Activated CD8-positive, alpha-beta T cell treated with anti-CD3 and anti-CD28 coated beads for 36 hours (primary cell): ENCODE results near the gene CAMK2N1. TPM values are rescaled to one million over a fixed set of nuclear protein-coding genes. Genes with fewer than 3 reads are reported as not detected.

ENCODE experiments used
- ATAC-seq: fragments of 200-7000 bp; cut with Tn5 transposase; one replicate; pipeline ENCODE4 v1.10.0; 2021; ENCODE audit warnings: mild to moderate bottlenecking, moderate library complexity
- CTCF ChIA-PET: fragments of 350-600 bp; sonication (Branson Sonifier 250); formaldehyde crosslinking; loops from one replicate; lab custom pipeline; 2021; ENCODE audit warnings: antibody characterized with exemption; lab: Charles Lee
- POLR2A ChIA-PET: fragments of 350-600 bp; sonication (Branson Sonifier 250); formaldehyde crosslinking; loops from one replicate; lab custom pipeline; 2021; ENCODE audit warnings: antibody characterized with exemption; lab: Charles Lee
- DNase-seq: peaks from one replicate; pipeline ENCODE4 v3.0.0-alpha.2; 2020
- H3K27ac Mint-ChIP-seq: one replicate; pipeline ENCODE4 v1.8.0; 2021; ENCODE audit warnings: mild to moderate bottlenecking, mixed read lengths
- H3K27me3 Mint-ChIP-seq: one replicate; pipeline ENCODE4 v1.8.0; 2021; ENCODE audit warnings: mixed read lengths
- H3K36me3 Mint-ChIP-seq: one replicate; pipeline ENCODE4 v1.8.0; 2021; ENCODE audit warnings: low read depth, mixed read lengths
- H3K4me1 Mint-ChIP-seq: one replicate; pipeline ENCODE4 v1.8.0; 2021; ENCODE audit warnings: low read depth, mixed read lengths
- H3K4me3 Mint-ChIP-seq: one replicate; pipeline ENCODE4 v1.8.0; 2021; ENCODE audit warnings: mild to moderate bottlenecking, moderate library complexity, mixed read lengths
- H3K9me3 Mint-ChIP-seq: one replicate; pipeline ENCODE4 v1.8.0; 2021; ENCODE audit warnings: mixed read lengths
- intact Hi-C: fragments of 100-400 bp; cut with micrococcal nuclease; formaldehyde crosslinking; loops from one replicate; pipeline ENCODE4 v1.10.0; 2022
- total RNA-seq, 2 experiments: library from RNA; stranded (reverse); gene quantifications; one replicate each; pipeline ENCODE4 v1.2.3, GENCODE V29; 2021
- TF ChIP-seq, protein P1 (sequence below): fragments of 200-600 bp; IDR thresholded peaks from one replicate; pipeline ENCODE4 v1.8.0; 2022; ENCODE audit warnings: antibody characterized with exemption, mild to moderate bottlenecking

Gene CAMK2N1
- total RNA-seq, 2 experiments from 2014 or later: 0.67 to 0.86 TPM

- Mint-ChIP-seq H3K27me3 (peaks cover 64% of the 10 kb centered on the region), H3K36me3 (no peaks in the 10 kb centered on the region), H3K4me1 (peaks cover 2% of the 10 kb centered on the region), H3K27ac (no peak overlapping the region), H3K9me3 (no peaks in the 10 kb centered on the region), H3K4me3 (no peak overlapping the region)
- ChIA-PET POLR2A (interaction anchor here (0.6 kb wide), 1 partner anchor 11 kb away, joined by 3 read pairs; no protein-coding TSS in a partner anchor), CTCF (interaction anchor here (0.9 kb wide), 1 partner anchor 8 kb away, joined by 3 read pairs; no protein-coding TSS in a partner anchor)
- ATAC-seq (no peak), DNase-seq (no peak)
- intact Hi-C loops: no loop called here
- TF ChIP-seq, protein P1, sequence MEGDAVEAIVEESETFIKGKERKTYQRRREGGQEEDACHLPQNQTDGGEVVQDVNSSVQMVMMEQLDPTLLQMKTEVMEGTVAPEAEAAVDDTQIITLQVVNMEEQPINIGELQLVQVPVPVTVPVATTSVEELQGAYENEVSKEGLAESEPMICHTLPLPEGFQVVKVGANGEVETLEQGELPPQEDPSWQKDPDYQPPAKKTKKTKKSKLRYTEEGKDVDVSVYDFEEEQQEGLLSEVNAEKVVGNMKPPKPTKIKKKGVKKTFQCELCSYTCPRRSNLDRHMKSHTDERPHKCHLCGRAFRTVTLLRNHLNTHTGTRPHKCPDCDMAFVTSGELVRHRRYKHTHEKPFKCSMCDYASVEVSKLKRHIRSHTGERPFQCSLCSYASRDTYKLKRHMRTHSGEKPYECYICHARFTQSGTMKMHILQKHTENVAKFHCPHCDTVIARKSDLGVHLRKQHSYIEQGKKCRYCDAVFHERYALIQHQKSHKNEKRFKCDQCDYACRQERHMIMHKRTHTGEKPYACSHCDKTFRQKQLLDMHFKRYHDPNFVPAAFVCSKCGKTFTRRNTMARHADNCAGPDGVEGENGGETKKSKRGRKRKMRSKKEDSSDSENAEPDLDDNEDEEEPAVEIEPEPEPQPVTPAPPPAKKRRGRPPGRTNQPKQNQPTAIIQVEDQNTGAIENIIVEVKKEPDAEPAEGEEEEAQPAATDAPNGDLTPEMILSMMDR: no peak
Observed at GRCh38 chr1:20476265-20477038, 9.6 kb downstream of the CAMK2N1 start.

DNA sequence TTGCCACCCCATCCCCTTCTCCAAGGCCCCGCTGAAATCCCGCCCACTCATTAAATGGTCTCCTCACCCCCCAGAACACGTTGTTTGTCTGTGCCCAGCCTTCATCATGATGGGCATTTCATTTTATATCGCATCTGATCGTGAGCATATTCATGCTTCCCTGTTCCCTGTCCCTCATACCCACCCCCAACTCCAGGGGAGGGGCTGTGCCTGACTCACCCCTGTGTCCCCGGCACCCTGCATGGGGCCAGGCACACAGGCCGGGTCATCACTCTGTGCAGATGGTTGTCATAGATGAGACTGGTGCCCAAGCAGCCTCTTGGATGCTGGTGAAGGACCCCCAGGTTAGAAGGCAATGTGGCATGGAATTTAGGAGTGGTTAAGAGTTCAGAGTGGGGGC is 11.0 kb downstream of the CAMK2N1 start:
- ATAC-seq (no peak), DNase-seq (no peak)
- CTCF ChIA-PET: no interaction called here
- H3K4me3 Mint-ChIP-seq: no peak overlapping the region
- H3K9me3 Mint-ChIP-seq: no peaks in the 10 kb centered on the region
- TF ChIP-seq, protein P1: no peak
- intact Hi-C loops: no loop called here
- POLR2A ChIA-PET: no interaction called here
- no peak overlapping the region for H3K27ac Mint-ChIP-seq
- H3K4me1 Mint-ChIP-seq: peaks cover 2% of the 10 kb centered on the region
- no peaks in the 10 kb centered on the region for H3K36me3 Mint-ChIP-seq
- H3K27me3 Mint-ChIP-seq: peaks cover 58% of the 10 kb centered on the region

GRCh38 chr1:20474333-20474975 is 11.6 kb downstream of the CAMK2N1 start:
- Mint-ChIP-seq H3K4me3 (no peak overlapping the region), H3K27me3 (peaks cover 57% of the 10 kb centered on the region), H3K27ac (no peak overlapping the region), H3K4me1 (peaks cover 2% of the 10 kb centered on the region), H3K9me3 (no peaks in the 10 kb centered on the region), H3K36me3 (no peaks in the 10 kb centered on the region)
- intact Hi-C loops: no loop called here
- ChIA-PET CTCF (no interaction called here), POLR2A (no interaction called here)
- DNase-seq: no peak
- ATAC-seq: no peak
- TF ChIP-seq, protein P1: no peak

DNA sequence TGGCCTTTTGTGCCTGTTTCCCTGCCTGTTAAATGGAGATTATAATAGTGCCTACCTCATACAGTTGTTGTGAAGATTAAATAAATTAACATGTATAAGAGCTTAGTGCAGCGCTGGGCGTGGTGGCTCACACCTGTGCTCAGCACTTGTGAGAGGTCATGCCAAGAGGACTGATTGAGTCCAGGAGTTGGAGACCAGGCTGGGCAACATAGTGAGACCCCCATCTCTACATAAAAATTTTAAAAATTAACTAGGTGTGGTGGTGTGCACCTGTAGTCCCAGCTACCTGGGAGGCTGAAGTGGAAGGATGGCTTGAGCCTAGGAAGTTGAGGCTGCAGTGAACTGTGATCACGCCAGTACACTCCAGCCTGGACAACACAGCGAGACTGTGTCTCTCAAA is 12.1 kb downstream of the CAMK2N1 start:
- intact Hi-C loops: no loop called here
- POLR2A ChIA-PET: no interaction called here
- peaks cover 2% of the 10 kb centered on the region for H3K4me1 Mint-ChIP-seq
- peaks cover 56% of the 10 kb centered on the region for H3K27me3 Mint-ChIP-seq
- H3K27ac Mint-ChIP-seq: no peak overlapping the region
- no peak for ATAC-seq
- TF ChIP-seq, protein P1: no peak
- CTCF ChIA-PET: no interaction called here
- no peaks in the 10 kb centered on the region for H3K36me3 Mint-ChIP-seq
- H3K9me3 Mint-ChIP-seq: no peaks in the 10 kb centered on the region
- no peak overlapping the region for H3K4me3 Mint-ChIP-seq
- no peak for DNase-seq
